WTC11 (cell line): ENCODE data around the gene POLR3G.

Source experiments
- CBFB ChIP-seq: sonication (generic); formaldehyde crosslinking; IDR thresholded peaks from 2 replicates; pipeline ENCODE4 v1.8.1; 2022; ENCODE audit warnings: mild to moderate bottlenecking, low read depth, missing genetic modification reagents
- CTCF ChIP-seq: fragments of 200-600 bp; IDR thresholded peaks from 2 replicates; pipeline ENCODE4 v1.8.0; 2022; ENCODE audit warnings: antibody characterized with exemption
- FOXP1 ChIP-seq: sonication (generic); formaldehyde crosslinking; IDR thresholded peaks from 2 replicates; pipeline ENCODE4 v1.8.0; 2022; ENCODE audit warnings: missing genetic modification reagents, mild to moderate bottlenecking, moderate library complexity, borderline replicate concordance
- JUN ChIP-seq: sonication (generic); formaldehyde crosslinking; IDR thresholded peaks from 2 replicates; pipeline ENCODE4 v1.8.0; 2023; ENCODE audit warnings: mild to moderate bottlenecking, missing genetic modification reagents
- MAX ChIP-seq: sonication (generic); formaldehyde crosslinking; IDR thresholded peaks from 2 replicates; pipeline ENCODE4 v1.8.0; 2022; ENCODE audit warnings: mild to moderate bottlenecking, missing genetic modification reagents
- STAT6 ChIP-seq: sonication (generic); formaldehyde crosslinking; conservative IDR thresholded peaks from 2 replicates; pipeline ENCODE4 v1.8.1; 2023; ENCODE audit warnings: mild to moderate bottlenecking, low read depth, missing genetic modification reagents, moderate library complexity
- ZNF232 ChIP-seq: sonication (generic); formaldehyde crosslinking; IDR thresholded peaks from 2 replicates; pipeline ENCODE4 v1.8.0; 2022; ENCODE audit warnings: mild to moderate bottlenecking, missing genetic modification reagents
- ZNF396 ChIP-seq: fragments of 250-450 bp; sonication (Bioruptor Pico); IDR thresholded peaks from 2 replicates; pipeline ENCODE4 v1.8.0; 2021; ENCODE audit warnings: mild to moderate bottlenecking, moderate library complexity, borderline replicate concordance

- TF ChIP-seq CTCF (no peak), CBFB (CRISPR knock-in tag) (no peak), ZNF396 (CRISPR knock-in tag) (no peak), MAX (CRISPR knock-in tag) (no peak), STAT6 (CRISPR knock-in tag) (no peak), JUN (CRISPR knock-in tag) (no peak), ZNF232 (CRISPR knock-in tag) (no peak), FOXP1 (no peak)
Observed at GRCh38 chr5:90514520-90514919, 39.9 kb downstream of the POLR3G start.
